ENCODE results near the gene AFM. TPM values are rescaled to one million over a fixed set of nuclear protein-coding genes. Genes with fewer than 3 reads are reported as not detected.

AFM gene
- total and polyA plus RNA-seq, 7 donors, result not detected

GRCh38 chr4:73447671-73448070 lies 33.9 kb upstream of the AFM start:
- Histone ChIP-seq H3K27me3 (ENCODE audit: insufficient read depth in 3 of 3, low read length in 2 of 3) (peaks cover 0 to 2% (median 0%) of the 10 kb centered on the region in 3 donors), H3K4me1 (no peaks in the 10 kb centered on the region), H3K27ac (no peak overlapping the region), H3K4me3 (no peak overlapping the region), H3K9me3 (no peaks in the 10 kb centered on the region), H3K36me3 (ENCODE audit: insufficient read depth in 1 of 2, low read depth in 1 of 2) (no peaks in the 10 kb centered on the region)
- DNase-seq, result no peak
- WGBS, 3 donors, result 82 to 88% (median 85%) methylated on average over 4 of the region's 4 CpGs
- intact Hi-C loops (cut with DNase I), result no loop called here
- TF ChIP-seq, protein P1, sequence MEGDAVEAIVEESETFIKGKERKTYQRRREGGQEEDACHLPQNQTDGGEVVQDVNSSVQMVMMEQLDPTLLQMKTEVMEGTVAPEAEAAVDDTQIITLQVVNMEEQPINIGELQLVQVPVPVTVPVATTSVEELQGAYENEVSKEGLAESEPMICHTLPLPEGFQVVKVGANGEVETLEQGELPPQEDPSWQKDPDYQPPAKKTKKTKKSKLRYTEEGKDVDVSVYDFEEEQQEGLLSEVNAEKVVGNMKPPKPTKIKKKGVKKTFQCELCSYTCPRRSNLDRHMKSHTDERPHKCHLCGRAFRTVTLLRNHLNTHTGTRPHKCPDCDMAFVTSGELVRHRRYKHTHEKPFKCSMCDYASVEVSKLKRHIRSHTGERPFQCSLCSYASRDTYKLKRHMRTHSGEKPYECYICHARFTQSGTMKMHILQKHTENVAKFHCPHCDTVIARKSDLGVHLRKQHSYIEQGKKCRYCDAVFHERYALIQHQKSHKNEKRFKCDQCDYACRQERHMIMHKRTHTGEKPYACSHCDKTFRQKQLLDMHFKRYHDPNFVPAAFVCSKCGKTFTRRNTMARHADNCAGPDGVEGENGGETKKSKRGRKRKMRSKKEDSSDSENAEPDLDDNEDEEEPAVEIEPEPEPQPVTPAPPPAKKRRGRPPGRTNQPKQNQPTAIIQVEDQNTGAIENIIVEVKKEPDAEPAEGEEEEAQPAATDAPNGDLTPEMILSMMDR (IDR thresholded peaks at IDR 0.05), result no peak
- no peak for ATAC-seq

DNA sequence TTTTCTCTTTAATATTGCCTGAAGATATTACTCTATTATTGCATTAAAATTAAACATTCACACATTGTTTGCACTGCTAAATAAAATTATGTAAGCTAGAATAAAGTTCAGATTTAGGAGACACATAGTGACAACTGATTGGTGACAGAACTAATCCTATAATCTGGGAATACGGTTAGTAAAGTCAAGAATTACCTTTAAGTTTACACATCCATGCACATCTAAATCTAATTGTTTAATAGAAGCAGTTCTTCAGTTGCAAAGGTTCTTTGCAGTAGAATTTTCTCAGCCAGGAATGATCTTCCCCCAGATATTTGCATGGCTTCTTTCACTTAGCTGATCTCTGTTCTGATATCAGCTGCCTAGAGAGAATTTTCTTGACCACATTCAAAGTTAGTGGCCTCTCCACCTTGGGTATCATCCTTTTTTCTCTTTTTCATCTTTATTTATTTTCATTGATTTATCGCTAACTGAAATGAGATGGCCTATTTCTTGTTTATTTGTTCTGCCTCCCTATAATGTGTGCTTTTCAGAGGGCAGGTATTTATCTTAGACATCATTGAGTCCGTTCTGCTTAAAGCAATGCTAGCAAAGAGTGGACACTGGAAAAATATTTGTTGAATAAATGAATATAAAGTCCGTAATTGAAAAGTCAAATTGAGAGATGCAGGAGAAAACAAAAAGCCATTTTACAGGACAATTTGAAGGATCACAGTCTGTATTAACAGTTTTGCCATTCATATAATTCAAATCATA lies 32.9 kb upstream of the AFM start:
- ATAC-seq (no peak), DNase-seq (no peak)
- H3K36me3 ChIP-seq (ENCODE audit: insufficient read depth in 1 of 2, low read depth in 1 of 2), result no peaks in the 10 kb centered on the region
- intact Hi-C loops (cut with DNase I), result no loop called here
- H3K4me3 ChIP-seq, result no peak overlapping the region
- H3K4me1 ChIP-seq, result no peaks in the 10 kb centered on the region
- WGBS, 3 donors, result 88 to 92% (median 92%) methylated on average over 4 of the region's 4 CpGs
- peaks cover 0 to 2% (median 0%) of the 10 kb centered on the region in 3 donors for H3K27me3 ChIP-seq (ENCODE audit: insufficient read depth in 3 of 3, low read length in 2 of 3)
- TF ChIP-seq, protein P1 (IDR thresholded peaks at IDR 0.05), result no peak
- H3K9me3 ChIP-seq, result no peaks in the 10 kb centered on the region
- no peak overlapping the region for H3K27ac ChIP-seq

GRCh38 chr4:73450398-73451004 lies 31.0 kb upstream of the AFM start:
- no peaks in the 10 kb centered on the region for H3K9me3 ChIP-seq
- DNase-seq (peak; percentile 21 to 52), ATAC-seq (no peak)
- H3K4me3 ChIP-seq, result no peak overlapping the region
- TF ChIP-seq, protein P1 (IDR thresholded peaks at IDR 0.05), result no peak
- no peaks in the 10 kb centered on the region for H3K36me3 ChIP-seq (ENCODE audit: insufficient read depth in 1 of 2, low read depth in 1 of 2)
- peaks cover 0 to 2% (median 0%) of the 10 kb centered on the region in 3 donors for H3K27me3 ChIP-seq (ENCODE audit: insufficient read depth in 3 of 3, low read length in 2 of 3)
- no peaks in the 10 kb centered on the region for H3K4me1 ChIP-seq
- intact Hi-C loops (cut with DNase I), result no loop called here
- WGBS, 3 donors, result 45 to 52% (median 49%) methylated on average over 9 of the region's 9 CpGs
- no peak overlapping the region for H3K27ac ChIP-seq

- no peak overlapping the region for H3K27ac ChIP-seq
- intact Hi-C loops (cut with DNase I), result no loop called here
- TF ChIP-seq, protein P1 (IDR thresholded peaks at IDR 0.05), result no peak
- DNase-seq, result no peak
- no peaks in the 10 kb centered on the region for H3K4me1 ChIP-seq
- 25 to 30% (median 26%) methylated on average over 3 of the region's 3 CpGs for WGBS, 3 donors
- H3K36me3 ChIP-seq (ENCODE audit: insufficient read depth in 1 of 2, low read depth in 1 of 2), result no peaks in the 10 kb centered on the region
- no peaks in the 10 kb centered on the region for H3K9me3 ChIP-seq
- no peak for ATAC-seq
- H3K4me3 ChIP-seq, result no peak overlapping the region
- H3K27me3 ChIP-seq (ENCODE audit: insufficient read depth in 3 of 3, low read length in 2 of 3), result peaks cover 0 to 2% (median 0%) of the 10 kb centered on the region in 3 donors
Observed at GRCh38 chr4:73451404-73451803, 30.1 kb upstream of the AFM start.

Measured in psoas muscle (tissue), 8 donors.